SU-DHL-6 (cell line): ENCODE measurements around the gene DRAM1.

Experiments used
- CTCF ChIP-seq: fragments of 200-600 bp; sonication (generic); IDR thresholded peaks from one replicate; pipeline ENCODE4 v1.5.1; 2017; ENCODE audit warnings: antibody characterized with exemption, mild to moderate bottlenecking, low read length, moderate library complexity; ENCODE audit not compliant: insufficient read depth, poor library complexity, severe bottlenecking
- EZH2phosphoT487 ChIP-seq: fragments of 200-600 bp; sonication (generic), shearing (Covaris generic); conservative IDR thresholded peaks from 2 replicates; pipeline ENCODE4 v1.6.1; 2018; ENCODE audit warnings: mild to moderate bottlenecking, antibody characterized with exemption, low read length, moderate library complexity, mixed read lengths

- no peak for TF ChIP-seq CTCF
- no peak for TF ChIP-seq EZH2phosphoT487
These were observed 63.1 kb downstream of the DRAM1 start for GRCh38 chr12:101940400-101940950.
